Measurements from ENCODE around the gene TMEM225.
"Not testable (repeated sequence)": the region's sequence is repeated elsewhere in the genome, so short reads cannot be mapped to it uniquely, and the experiment has no call there.

The TMEM225 gene

GRCh38 chr11:123899792-123900191 is 14.3 kb upstream of the TMEM225 start:
- no peak overlapping the region for H3K4me3 ChIP-seq (ENCODE audit: control insufficient read depth, low read depth, low read length)
- TF ChIP-seq, protein P1, sequence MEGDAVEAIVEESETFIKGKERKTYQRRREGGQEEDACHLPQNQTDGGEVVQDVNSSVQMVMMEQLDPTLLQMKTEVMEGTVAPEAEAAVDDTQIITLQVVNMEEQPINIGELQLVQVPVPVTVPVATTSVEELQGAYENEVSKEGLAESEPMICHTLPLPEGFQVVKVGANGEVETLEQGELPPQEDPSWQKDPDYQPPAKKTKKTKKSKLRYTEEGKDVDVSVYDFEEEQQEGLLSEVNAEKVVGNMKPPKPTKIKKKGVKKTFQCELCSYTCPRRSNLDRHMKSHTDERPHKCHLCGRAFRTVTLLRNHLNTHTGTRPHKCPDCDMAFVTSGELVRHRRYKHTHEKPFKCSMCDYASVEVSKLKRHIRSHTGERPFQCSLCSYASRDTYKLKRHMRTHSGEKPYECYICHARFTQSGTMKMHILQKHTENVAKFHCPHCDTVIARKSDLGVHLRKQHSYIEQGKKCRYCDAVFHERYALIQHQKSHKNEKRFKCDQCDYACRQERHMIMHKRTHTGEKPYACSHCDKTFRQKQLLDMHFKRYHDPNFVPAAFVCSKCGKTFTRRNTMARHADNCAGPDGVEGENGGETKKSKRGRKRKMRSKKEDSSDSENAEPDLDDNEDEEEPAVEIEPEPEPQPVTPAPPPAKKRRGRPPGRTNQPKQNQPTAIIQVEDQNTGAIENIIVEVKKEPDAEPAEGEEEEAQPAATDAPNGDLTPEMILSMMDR (conservative IDR thresholded peaks at IDR 0.05; ENCODE audit: control insufficient read depth, insufficient read depth, low read depth, low read length), result no peak
- DNase-seq (ENCODE audit: low read depth), result no peak

- H3K4me3 ChIP-seq (ENCODE audit: control insufficient read depth, low read depth, low read length), result no peak overlapping the region
- TF ChIP-seq, protein P1 (conservative IDR thresholded peaks at IDR 0.05; ENCODE audit: control insufficient read depth, insufficient read depth, low read depth, low read length), result no peak
- no peak for DNase-seq (ENCODE audit: low read depth)
These were observed 6.6 kb upstream of the TMEM225 start for GRCh38 chr11:123892031-123892430.

GRCh38 chr11:123880912-123881311 is 4.6 kb downstream of the TMEM225 start:
- TF ChIP-seq, protein P1 (conservative IDR thresholded peaks at IDR 0.05; ENCODE audit: control insufficient read depth, insufficient read depth, low read depth, low read length), result no peak
- DNase-seq (ENCODE audit: low read depth), result no peak
- no peak overlapping the region for H3K4me3 ChIP-seq (ENCODE audit: control insufficient read depth, low read depth, low read length)

- not testable (repeated sequence) for DNase-seq (ENCODE audit: low read depth)
These were observed 17.7 kb downstream of the TMEM225 start for GRCh38 chr11:123867795-123868194.

DNA sequence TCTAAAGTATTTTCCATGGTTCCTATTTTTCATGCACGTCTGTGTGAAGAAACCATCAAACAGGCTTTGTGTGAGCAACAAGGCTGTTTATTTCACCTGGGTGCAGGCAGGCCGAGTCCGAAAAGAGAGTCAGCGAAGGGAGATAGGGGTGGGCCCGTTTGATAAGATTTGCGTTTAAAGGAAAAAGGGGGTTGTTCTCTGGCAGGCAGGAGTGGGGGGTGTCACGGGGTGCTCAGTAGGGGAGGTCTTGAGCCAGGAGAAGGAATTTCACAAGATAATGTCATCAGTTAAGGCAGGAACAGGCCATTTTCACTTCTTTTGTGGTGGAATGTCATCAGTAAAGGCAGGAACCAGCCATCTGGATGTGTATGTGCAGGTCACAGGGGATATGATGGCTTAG is 20.2 kb downstream of the TMEM225 start:
- not testable (repeated sequence) for H3K4me3 ChIP-seq (ENCODE audit: control insufficient read depth, low read depth, low read length); DNase-seq (ENCODE audit: low read depth)

More at GRCh38 chr11:123867795-123868194, 17.7 kb downstream of the TMEM225 start:
- not testable (repeated sequence) for H3K4me3 ChIP-seq (ENCODE audit: control insufficient read depth, low read depth, low read length)

DNA sequence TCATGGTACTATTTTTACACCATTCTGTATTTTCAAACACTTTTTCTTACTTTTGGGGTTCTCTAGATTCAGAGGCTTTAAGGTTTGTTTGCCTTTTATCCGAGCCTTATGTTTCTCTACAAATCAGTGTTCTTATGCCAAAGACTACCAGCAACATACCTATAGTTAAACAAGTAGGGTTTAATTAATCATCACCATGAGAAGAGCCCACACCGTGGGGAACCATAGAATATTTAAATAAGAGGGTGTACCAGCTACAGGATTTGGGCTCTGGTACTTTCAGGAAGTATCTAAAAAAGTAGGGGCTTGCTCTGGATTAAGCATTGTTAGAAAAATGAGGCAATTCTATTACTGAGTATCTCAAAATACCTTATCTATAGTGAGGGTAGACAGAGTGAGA is 25.7 kb downstream of the TMEM225 start:
- TF ChIP-seq, protein P1 (conservative IDR thresholded peaks at IDR 0.05; ENCODE audit: control insufficient read depth, insufficient read depth, low read depth, low read length), result no peak
- H3K4me3 ChIP-seq (ENCODE audit: control insufficient read depth, low read depth, low read length), result no peak overlapping the region
- no peak for DNase-seq (ENCODE audit: low read depth)

DNA sequence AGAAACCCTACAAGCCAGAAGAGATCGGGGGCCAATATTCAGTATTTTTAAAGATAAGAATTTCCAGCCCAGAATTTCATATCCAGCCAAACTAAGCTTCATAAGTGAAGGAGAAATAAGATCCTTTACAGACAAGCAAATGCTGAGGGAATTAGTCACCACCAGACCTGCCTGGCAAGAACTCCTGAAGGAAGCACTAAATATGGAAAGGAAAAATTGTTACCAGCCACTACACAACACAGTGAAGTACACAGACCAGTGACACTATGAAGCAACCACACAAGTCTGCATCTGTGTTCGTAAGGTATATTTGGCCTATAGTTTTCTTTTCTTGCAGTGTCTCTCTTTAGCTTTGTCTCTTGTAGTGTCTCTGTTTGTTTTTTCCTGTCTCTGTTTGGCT is 29.0 kb downstream of the TMEM225 start:
- no peak overlapping the region for H3K4me3 ChIP-seq (ENCODE audit: control insufficient read depth, low read depth, low read length)
- TF ChIP-seq, protein P1 (conservative IDR thresholded peaks at IDR 0.05; ENCODE audit: control insufficient read depth, insufficient read depth, low read depth, low read length), result no peak
- DNase-seq (ENCODE audit: low read depth), result no peak

DNA sequence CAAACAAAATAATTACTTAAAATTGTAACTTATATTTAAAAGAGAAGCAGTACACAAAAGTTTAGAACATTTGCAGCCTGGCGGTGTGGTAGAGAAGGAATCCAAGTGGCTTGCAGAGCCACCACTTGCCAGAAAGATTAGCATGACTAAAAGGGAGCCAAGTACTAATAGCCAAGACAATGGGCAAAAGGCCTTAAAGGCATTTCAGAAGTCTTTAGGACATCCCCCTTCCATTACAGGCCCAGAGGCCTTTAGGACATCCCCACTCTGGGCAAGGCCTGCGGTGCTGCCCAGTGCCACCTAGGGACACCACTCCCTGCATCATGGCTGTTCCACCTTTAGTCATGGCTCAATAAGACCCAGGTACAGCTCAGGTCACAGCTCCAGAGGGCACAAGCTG is 32.4 kb downstream of the TMEM225 start:
- DNase-seq (ENCODE audit: low read depth), result no peak
- TF ChIP-seq, protein P1 (conservative IDR thresholded peaks at IDR 0.05; ENCODE audit: control insufficient read depth, insufficient read depth, low read depth, low read length), result no peak

More for the DNA sequence above, 32.4 kb downstream of the TMEM225 start:
- no peak overlapping the region for H3K4me3 ChIP-seq (ENCODE audit: control insufficient read depth, low read depth, low read length)
